Suppressor macrophage treated with lipopolysaccharide for 4 hours (primary cell): Measurements from ENCODE around the gene SMAD7.

Experiments used
- DNase-seq: peaks from one replicate; pipeline ENCODE4 v3.0.0-alpha.2; 2020

Gene SMAD7

GRCh38 chr18:48913775-48914174 lies 37.0 kb downstream of the SMAD7 start:
- DNase-seq: no peak

- no peak for DNase-seq
These were observed 37.6 kb downstream of the SMAD7 start for GRCh38 chr18:48913201-48913600.

- DNase-seq: no peak
These were observed 39.7 kb downstream of the SMAD7 start for GRCh38 chr18:48910972-48911545.

- DNase-seq: no peak
These were observed 41.0 kb downstream of the SMAD7 start for GRCh38 chr18:48909721-48910120.

GRCh38 chr18:48908916-48909315 lies 41.8 kb downstream of the SMAD7 start:
- no peak for DNase-seq

GRCh38 chr18:48905513-48905912 lies 45.3 kb downstream of the SMAD7 start:
- peak; percentile 69 for DNase-seq

GRCh38 chr18:48904847-48905394 lies 45.8 kb downstream of the SMAD7 start:
- no peak for DNase-seq

- no peak for DNase-seq
These were observed 46.7 kb downstream of the SMAD7 start for GRCh38 chr18:48904091-48904490.

GRCh38 chr18:48902856-48903601 lies 47.7 kb downstream of the SMAD7 start:
- DNase-seq: peak; percentile 34

GRCh38 chr18:48902023-48902855 lies 48.5 kb downstream of the SMAD7 start:
- peak; percentile 78 for DNase-seq

GRCh38 chr18:48901145-48902022 lies 49.4 kb downstream of the SMAD7 start:
- DNase-seq: no peak

- DNase-seq: no peak
These were observed 50.3 kb downstream of the SMAD7 start for GRCh38 chr18:48900469-48900868.

- no peak for DNase-seq
These were observed 51.1 kb downstream of the SMAD7 start for GRCh38 chr18:48899558-48900174.

GRCh38 chr18:48898521-48898920 lies 52.2 kb downstream of the SMAD7 start:
- peak; percentile 42 for DNase-seq

- no peak for DNase-seq
These were observed 53.2 kb downstream of the SMAD7 start for GRCh38 chr18:48897531-48897930.

- DNase-seq: peak; percentile 97
These were observed 53.8 kb downstream of the SMAD7 start for GRCh38 chr18:48896875-48897511.

GRCh38 chr18:48896326-48896874 lies 54.4 kb downstream of the SMAD7 start:
- DNase-seq: no peak

- no peak for DNase-seq
These were observed 55.9 kb downstream of the SMAD7 start for GRCh38 chr18:48894799-48895346.

- DNase-seq: no peak
These were observed 56.9 kb downstream of the SMAD7 start for GRCh38 chr18:48893608-48894600.
